ENCODE data around the gene PYDC1.
"Not testable (repeated sequence)": the region's sequence is repeated elsewhere in the genome, so short reads cannot be mapped to it uniquely, and the experiment has no call there.

Gene PYDC1

DNA sequence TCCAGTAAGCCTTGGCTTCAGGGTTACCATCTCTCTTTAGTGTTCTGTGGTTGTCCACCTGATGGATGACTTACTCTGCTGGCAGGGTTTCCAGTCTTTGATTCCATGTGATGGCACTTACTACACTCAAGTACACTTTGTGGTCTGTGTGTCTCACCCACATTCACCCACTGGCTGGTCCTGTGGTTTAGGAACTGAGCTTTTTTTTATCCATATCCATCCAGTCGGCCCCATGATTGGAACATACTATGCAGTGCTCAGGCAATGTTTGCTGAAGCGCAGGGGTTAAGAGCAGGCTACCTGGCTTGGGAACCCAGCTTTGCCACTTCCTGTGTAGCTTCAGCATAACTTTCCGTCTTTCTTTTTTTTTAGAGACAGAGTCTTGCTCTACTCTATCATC lies 39.8 kb downstream of the PYDC1 start:
- H3K4me3 ChIP-seq (ENCODE audit: control insufficient read depth, low read depth, low read length) = no peak overlapping the region
- DNase-seq (ENCODE audit: low read depth) = peak; percentile 7
- TF ChIP-seq, protein P1, sequence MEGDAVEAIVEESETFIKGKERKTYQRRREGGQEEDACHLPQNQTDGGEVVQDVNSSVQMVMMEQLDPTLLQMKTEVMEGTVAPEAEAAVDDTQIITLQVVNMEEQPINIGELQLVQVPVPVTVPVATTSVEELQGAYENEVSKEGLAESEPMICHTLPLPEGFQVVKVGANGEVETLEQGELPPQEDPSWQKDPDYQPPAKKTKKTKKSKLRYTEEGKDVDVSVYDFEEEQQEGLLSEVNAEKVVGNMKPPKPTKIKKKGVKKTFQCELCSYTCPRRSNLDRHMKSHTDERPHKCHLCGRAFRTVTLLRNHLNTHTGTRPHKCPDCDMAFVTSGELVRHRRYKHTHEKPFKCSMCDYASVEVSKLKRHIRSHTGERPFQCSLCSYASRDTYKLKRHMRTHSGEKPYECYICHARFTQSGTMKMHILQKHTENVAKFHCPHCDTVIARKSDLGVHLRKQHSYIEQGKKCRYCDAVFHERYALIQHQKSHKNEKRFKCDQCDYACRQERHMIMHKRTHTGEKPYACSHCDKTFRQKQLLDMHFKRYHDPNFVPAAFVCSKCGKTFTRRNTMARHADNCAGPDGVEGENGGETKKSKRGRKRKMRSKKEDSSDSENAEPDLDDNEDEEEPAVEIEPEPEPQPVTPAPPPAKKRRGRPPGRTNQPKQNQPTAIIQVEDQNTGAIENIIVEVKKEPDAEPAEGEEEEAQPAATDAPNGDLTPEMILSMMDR (IDR thresholded peaks at IDR 0.05; ENCODE audit: control insufficient read depth, insufficient read depth, low read depth, low read length, missing control alignments) = no peak

DNA sequence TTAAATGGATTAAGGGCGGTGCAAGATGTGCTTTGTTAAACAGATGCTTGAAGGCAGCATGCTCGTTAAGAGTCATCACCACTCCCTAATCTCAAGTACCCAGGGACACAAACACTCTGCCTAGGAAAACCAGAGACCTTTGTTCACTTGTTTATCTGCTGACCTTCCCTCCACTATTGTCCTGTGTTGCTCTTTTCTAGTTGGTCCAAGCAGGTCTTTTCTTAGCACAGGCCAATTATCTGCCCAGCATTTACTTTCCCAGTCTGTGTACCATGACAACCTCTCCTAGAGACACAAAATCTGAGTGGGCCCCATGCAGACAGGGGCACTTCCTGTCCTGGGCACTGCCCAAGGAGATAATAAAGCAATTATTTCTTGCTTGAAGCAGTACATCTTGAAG lies 46.9 kb downstream of the PYDC1 start:
- not testable (repeated sequence) for H3K4me3 ChIP-seq (ENCODE audit: control insufficient read depth, low read depth, low read length); DNase-seq (ENCODE audit: low read depth)

DNA sequence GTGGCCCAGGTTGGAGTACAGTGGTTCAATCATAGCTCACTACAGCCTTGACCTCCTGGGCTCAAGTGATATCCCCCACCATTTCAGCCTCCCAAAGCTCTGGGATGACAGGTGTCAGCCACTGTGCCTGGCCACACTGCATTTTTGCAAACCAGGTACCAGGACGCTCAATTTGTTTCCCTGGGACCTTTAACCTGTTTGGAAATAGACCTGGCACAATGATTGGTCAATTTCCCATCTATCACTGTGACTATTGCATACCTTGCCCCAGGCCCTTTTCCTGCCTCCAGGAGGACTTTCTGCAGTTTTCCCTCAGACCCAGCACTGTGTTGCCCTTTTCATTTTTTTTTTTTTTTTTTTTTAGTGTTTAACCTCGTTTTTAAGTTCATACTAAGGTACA lies 48.1 kb downstream of the PYDC1 start:
- TF ChIP-seq, protein P1 (IDR thresholded peaks at IDR 0.05; ENCODE audit: control insufficient read depth, insufficient read depth, low read depth, low read length, missing control alignments) = no peak
- H3K4me3 ChIP-seq (ENCODE audit: control insufficient read depth, low read depth, low read length) = no peak overlapping the region
- no peak for DNase-seq (ENCODE audit: low read depth)

DNA sequence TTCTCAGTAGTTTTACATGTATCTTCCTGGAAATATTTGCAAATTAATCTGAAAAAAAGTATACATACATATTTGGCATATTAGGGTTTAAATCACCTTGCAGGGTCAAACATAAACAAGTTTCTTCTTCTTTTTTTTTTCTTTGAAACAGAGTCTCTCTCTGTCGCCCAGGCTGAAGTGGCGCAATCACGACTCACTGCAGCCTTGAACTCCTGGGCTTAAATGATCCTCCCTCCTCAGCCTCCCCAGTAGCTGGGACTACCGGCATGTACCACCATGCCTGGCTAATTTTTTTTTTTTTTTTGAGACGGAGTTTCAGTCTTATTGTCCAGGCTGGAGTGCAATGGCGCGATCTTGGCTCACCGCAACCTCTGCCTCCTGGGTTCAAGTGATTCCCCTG lies 49.6 kb downstream of the PYDC1 start:
- TF ChIP-seq, protein P1 (IDR thresholded peaks at IDR 0.05; ENCODE audit: control insufficient read depth, insufficient read depth, low read depth, low read length, missing control alignments) = no peak
- DNase-seq (ENCODE audit: low read depth) = no peak
- H3K4me3 ChIP-seq (ENCODE audit: control insufficient read depth, low read depth, low read length) = no peak overlapping the region

Data from AG09309 (cell line).